GM21529 (cell line): ENCODE measurements around the gene NAT8L.

ENCODE experiments used
- ATAC-seq: cut with Tn5 transposase; IDR thresholded peaks from one replicate; pipeline ENCODE4 v1.9.1; 2021; ENCODE audit not compliant: unreplicated experiment

The NAT8L gene

GRCh38 chr4:2044542-2045517 is 14.3 kb upstream of the NAT8L start:
- no peak for ATAC-seq

- no peak for ATAC-seq
These were observed 13.6 kb upstream of the NAT8L start for GRCh38 chr4:2045518-2045951.

GRCh38 chr4:2046031-2046961 is 12.8 kb upstream of the NAT8L start:
- no peak for ATAC-seq

GRCh38 chr4:2047031-2047660 is 12.0 kb upstream of the NAT8L start:
- ATAC-seq, result no peak

- ATAC-seq, result no peak
These were observed 11.1 kb upstream of the NAT8L start for GRCh38 chr4:2047781-2048581.

- ATAC-seq, result no peak
These were observed 10.3 kb upstream of the NAT8L start for GRCh38 chr4:2048831-2049230.

GRCh38 chr4:2049381-2049780 is 9.7 kb upstream of the NAT8L start:
- no peak for ATAC-seq

- no peak for ATAC-seq
These were observed 9.3 kb upstream of the NAT8L start for GRCh38 chr4:2049811-2050210.

- no peak for ATAC-seq
These were observed 8.0 kb upstream of the NAT8L start for GRCh38 chr4:2051086-2051485.

GRCh38 chr4:2054217-2054616 is 4.9 kb upstream of the NAT8L start:
- ATAC-seq, result no peak

- ATAC-seq, result no peak
These were observed 1.6 kb upstream of the NAT8L start for GRCh38 chr4:2057382-2058065.

GRCh38 chr4:2058264-2059045 is 672 bp upstream of the NAT8L start:
- no peak for ATAC-seq

GRCh38 chr4:2059726-2060602 is 837 bp downstream of the NAT8L start:
- ATAC-seq, result no peak

- ATAC-seq, result no peak
These were observed 1.6 kb downstream of the NAT8L start for GRCh38 chr4:2060611-2061185.

- ATAC-seq, result no peak
These were observed 2.3 kb downstream of the NAT8L start for GRCh38 chr4:2061186-2062131.

GRCh38 chr4:2062168-2062807 is 3.2 kb downstream of the NAT8L start:
- no peak for ATAC-seq
